Loucy (cell line): Measurements from ENCODE around the gene CAP2.
"Not testable (repeated sequence)": the region's sequence is repeated elsewhere in the genome, so short reads cannot be mapped to it uniquely, and the experiment has no call there.

ENCODE experiments used
- EZH2phosphoT487 ChIP-seq: fragments of 200-600 bp; IDR thresholded peaks from 2 replicates; pipeline ENCODE4 v1.6.1; 2018; ENCODE audit warnings: antibody characterized with exemption, mild to moderate bottlenecking, moderate library complexity, borderline replicate concordance
- TF ChIP-seq, protein P1 (sequence below): fragments of 200-600 bp; sonication (generic); conservative IDR thresholded peaks from 2 replicates; pipeline ENCODE4 v1.5.1; 2014; ENCODE audit warnings: mild to moderate bottlenecking, antibody characterized with exemption, low read length

DNA sequence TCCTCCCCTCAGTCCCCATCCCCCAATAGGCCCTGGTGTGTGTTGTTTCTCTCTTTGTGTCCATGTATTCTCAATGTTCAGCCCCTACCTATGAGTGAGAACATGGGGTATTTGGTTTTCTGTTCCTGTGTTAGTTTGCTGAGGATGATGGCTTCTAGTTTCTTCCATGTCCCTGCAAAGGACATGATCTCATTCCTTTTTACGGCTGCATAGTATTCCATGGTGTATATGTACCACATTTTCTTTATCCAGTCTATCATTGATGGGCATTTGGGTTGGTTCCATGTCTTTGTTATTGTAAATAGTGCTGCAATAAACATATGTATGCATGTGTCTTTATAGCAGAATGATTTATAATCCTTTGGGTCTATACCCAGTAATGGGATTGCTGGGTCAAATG is 21.0 kb downstream of the CAP2 start:
- TF ChIP-seq, protein P1, sequence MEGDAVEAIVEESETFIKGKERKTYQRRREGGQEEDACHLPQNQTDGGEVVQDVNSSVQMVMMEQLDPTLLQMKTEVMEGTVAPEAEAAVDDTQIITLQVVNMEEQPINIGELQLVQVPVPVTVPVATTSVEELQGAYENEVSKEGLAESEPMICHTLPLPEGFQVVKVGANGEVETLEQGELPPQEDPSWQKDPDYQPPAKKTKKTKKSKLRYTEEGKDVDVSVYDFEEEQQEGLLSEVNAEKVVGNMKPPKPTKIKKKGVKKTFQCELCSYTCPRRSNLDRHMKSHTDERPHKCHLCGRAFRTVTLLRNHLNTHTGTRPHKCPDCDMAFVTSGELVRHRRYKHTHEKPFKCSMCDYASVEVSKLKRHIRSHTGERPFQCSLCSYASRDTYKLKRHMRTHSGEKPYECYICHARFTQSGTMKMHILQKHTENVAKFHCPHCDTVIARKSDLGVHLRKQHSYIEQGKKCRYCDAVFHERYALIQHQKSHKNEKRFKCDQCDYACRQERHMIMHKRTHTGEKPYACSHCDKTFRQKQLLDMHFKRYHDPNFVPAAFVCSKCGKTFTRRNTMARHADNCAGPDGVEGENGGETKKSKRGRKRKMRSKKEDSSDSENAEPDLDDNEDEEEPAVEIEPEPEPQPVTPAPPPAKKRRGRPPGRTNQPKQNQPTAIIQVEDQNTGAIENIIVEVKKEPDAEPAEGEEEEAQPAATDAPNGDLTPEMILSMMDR: not testable (repeated sequence)
- not testable (repeated sequence) for TF ChIP-seq EZH2phosphoT487
